Measurements from ENCODE around the gene MAEA. TPM values are rescaled to one million over a fixed set of nuclear protein-coding genes. Genes with fewer than 3 reads are reported as not detected.

MAEA gene
- total and polyA plus RNA-seq, 9 of the 15 experiments (the other 6 are each of a cell fraction or from before 2014, with no cell fraction given), result 2.1 to 86.5 (median 45.0) TPM

- H3K4me1 ChIP-seq (replicated peaks in 1 of 2; ENCODE audit: control insufficient read depth in 2 of 2, insufficient read depth in 2 of 2, low read length in 2 of 2), result peaks cover 0 to 75% of the 10 kb centered on the region in 2 experiments; a peak in 3 of 5 replicates
- FAIRE-seq (no peak), ATAC-seq (no peak), DNase-seq (ENCODE audit: extremely low read depth in 1 of 4, low spot score in 3 of 4) (peak in 2 of 4 experiments; percentile 8 to 9)
- H3K79me2 ChIP-seq (ENCODE audit: control insufficient read depth, insufficient read depth, low read length), result peaks cover 78% of the 10 kb centered on the region
- H2AFZ ChIP-seq (ENCODE audit: low read depth, low read length), result no peak overlapping the region
- ChIA-PET POLR2A (interaction anchor here (1.4 kb wide), 1 partner anchor 10 kb away, joined by 5 read pairs; no protein-coding TSS in a partner anchor), CTCF (ENCODE audit: low intra/inter-chr PET ratio) (no interaction called here)
- no peaks in the 10 kb centered on the region for H3K9me3 ChIP-seq (replicated peaks; ENCODE audit: control insufficient read depth, insufficient read depth, low read depth, low read length)
- in situ Hi-C loops (cut with MboI) (no loop called here), intact Hi-C loops (cut with micrococcal nuclease) (no loop called here)
- no peaks in the 10 kb centered on the region; the same call in 1 of the 2 replicates for H4K20me1 ChIP-seq (replicated peaks; ENCODE audit: control insufficient read depth, insufficient read depth, low read length)
- 0 out of 2 replicates have a peak, but pooled peaks have one; percentile 39 for TF ChIP-seq RBM14 (IDR thresholded peaks at IDR 0.05; ENCODE audit: borderline replicate concordance, insufficient read depth, low read depth, low read length)
- no peak for TF ChIP-seq E2F3 (CRISPR knock-in tag; IDR thresholded peaks at IDR 0.05)
- no peak for TF ChIP-seq NFIX (CRISPR knock-in tag; IDR thresholded peaks at IDR 0.05; ENCODE audit: low read depth)
- WGBS (ENCODE audit: insufficient coverage, low coverage, missing lambda C conversion rate), result 90% methylated on average over 25 of the region's 33 CpGs
- H3K36me3 ChIP-seq (ENCODE audit: control insufficient read depth, insufficient read depth, low read length), result peaks cover 38% of the 10 kb centered on the region; the same call in 2 of the 3 replicates
- no peak overlapping the region for H3K4me3 ChIP-seq
- H3K27me3 ChIP-seq (ENCODE audit: control insufficient read depth in 2 of 2, insufficient read depth in 2 of 2, low read length in 2 of 2), result no peaks in the 10 kb centered on the region
- no peak overlapping the region for H3K4me2 ChIP-seq (ENCODE audit: insufficient read depth, low read length)
- peaks cover 14% of the 10 kb centered on the region for H3K9me1 ChIP-seq (ENCODE audit: control insufficient read depth, insufficient read depth, low read length)
- peak overlapping the region in 1 of 2 experiments; percentile 50; a peak in 2 of 4 replicates for H3K9ac ChIP-seq (ENCODE audit: insufficient read depth in 1 of 2, low read depth in 2 of 2, low read length in 2 of 2)
- BruUV-seq (replicated peaks), result no TSS peak
- H3K27ac ChIP-seq (ENCODE audit: extremely low read depth, low read depth, low read length), result no peak overlapping the region
Measured at GRCh38 chr4:1244081-1244977, 45.4 kb upstream of the MAEA start.
